ENCODE measurements around the gene MFSD2B. TPM values are rescaled to one million over a fixed set of nuclear protein-coding genes. Genes with fewer than 3 reads are reported as not detected.

Gene MFSD2B
- polyA plus RNA-seq, 1 donor from 2014 or later: 0.27 TPM

DNA sequence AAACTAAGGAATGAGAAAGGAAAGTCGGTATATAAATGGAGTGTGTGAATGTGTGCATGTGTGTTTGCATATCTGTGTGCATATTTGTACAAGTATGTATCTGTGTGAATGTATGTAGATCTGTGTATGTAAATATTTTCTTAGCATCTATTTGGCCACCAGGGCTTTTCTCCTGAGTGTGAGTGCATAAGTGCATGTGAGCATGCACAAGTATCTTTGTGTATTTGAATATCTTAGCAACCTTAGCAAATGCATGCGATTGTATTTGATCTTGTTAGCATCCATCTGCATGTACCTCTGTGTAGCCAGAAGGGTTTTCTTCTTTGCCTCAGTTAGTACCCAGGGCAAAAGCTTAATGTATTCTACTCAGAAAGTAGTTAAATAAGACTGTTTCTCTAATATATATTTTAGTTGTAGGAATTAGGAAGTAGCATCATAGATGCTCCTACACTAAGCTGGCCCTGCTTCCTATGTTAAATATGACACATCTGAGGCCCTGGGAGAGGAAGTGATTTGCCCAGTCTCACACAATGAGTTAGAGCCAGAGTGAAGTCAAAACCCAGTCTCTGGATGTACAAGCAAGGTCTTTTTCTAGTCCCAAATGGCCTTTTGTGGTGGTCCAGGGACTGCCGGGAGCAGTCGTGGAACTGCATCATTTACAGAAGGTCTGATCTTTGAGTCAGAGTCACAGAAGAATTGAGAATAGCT is 48.8 kb downstream of the MFSD2B start:
- TF ChIP-seq EZH2 (IDR thresholded peaks at IDR 0.05; ENCODE audit: borderline replicate concordance, insufficient read depth, low read length, poor library complexity, severe bottlenecking) (no peak), MXI1 (conservative IDR thresholded peaks at IDR 0.05; ENCODE audit: poor library complexity, severe bottlenecking) (no peak), REST (IDR thresholded peaks at IDR 0.05; ENCODE audit: borderline replicate concordance) (no peak), POLR2AphosphoS5 (IDR thresholded peaks at IDR 0.05) (no peak), EP300 (conservative IDR thresholded peaks at IDR 0.05; ENCODE audit: poor library complexity, severe bottlenecking) (no peak), RAD21 (conservative IDR thresholded peaks at IDR 0.05) (no peak), SMC3 (conservative IDR thresholded peaks at IDR 0.05; ENCODE audit: poor library complexity) (no peak)
- TF ChIP-seq, protein P1, sequence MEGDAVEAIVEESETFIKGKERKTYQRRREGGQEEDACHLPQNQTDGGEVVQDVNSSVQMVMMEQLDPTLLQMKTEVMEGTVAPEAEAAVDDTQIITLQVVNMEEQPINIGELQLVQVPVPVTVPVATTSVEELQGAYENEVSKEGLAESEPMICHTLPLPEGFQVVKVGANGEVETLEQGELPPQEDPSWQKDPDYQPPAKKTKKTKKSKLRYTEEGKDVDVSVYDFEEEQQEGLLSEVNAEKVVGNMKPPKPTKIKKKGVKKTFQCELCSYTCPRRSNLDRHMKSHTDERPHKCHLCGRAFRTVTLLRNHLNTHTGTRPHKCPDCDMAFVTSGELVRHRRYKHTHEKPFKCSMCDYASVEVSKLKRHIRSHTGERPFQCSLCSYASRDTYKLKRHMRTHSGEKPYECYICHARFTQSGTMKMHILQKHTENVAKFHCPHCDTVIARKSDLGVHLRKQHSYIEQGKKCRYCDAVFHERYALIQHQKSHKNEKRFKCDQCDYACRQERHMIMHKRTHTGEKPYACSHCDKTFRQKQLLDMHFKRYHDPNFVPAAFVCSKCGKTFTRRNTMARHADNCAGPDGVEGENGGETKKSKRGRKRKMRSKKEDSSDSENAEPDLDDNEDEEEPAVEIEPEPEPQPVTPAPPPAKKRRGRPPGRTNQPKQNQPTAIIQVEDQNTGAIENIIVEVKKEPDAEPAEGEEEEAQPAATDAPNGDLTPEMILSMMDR (IDR thresholded peaks at IDR 0.05; ENCODE audit: poor library complexity, severe bottlenecking): no peak
- Histone ChIP-seq H3F3A (ENCODE audit: insufficient read depth, low read length, poor library complexity, severe bottlenecking) (no peaks in the 10 kb centered on the region), H3K79me2 (replicated peaks; ENCODE audit: insufficient read depth, low read length) (no peaks in the 10 kb centered on the region), H2AFZ (ENCODE audit: low read depth, low read length) (no peak overlapping the region), H4K20me1 (ENCODE audit: insufficient read depth) (no peaks in the 10 kb centered on the region), H3K27ac (ENCODE audit: low read length) (no peak overlapping the region), H3K4me2 (ENCODE audit: low read length) (no peak overlapping the region), H3K9me2 (ENCODE audit: insufficient read depth, low read length) (no peaks in the 10 kb centered on the region), H3K9me3 (ENCODE audit: low read length) (no peaks in the 10 kb centered on the region), H3K27me3 (ENCODE audit: insufficient read depth, low read depth, low read length) (no peaks in the 10 kb centered on the region), H3K4me3 (ENCODE audit: low read length) (no peak overlapping the region), H3K9ac (ENCODE audit: low read length) (no peak overlapping the region), H3K36me3 (ENCODE audit: insufficient read depth, low read length) (peaks cover 5% of the 10 kb centered on the region)

DNA sequence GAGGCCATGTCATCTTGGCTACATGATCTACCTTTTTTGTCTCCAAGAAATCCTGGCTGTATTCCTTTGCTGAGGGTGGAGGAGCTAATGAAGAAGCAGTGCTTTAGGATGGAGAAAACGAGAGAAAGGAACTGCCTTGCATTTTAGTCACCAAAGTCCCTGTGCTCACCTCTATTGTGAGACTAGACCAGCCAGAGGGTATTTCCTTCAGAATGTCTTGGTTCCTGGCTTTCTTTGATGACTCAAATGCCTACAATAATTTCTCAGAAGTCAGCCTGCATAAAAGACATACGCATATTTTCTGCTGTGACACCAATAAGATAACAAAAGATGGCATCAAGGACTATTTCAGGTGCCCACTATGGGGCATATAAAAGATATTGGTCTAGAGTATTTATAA is 55.5 kb downstream of the MFSD2B start:
- H3K79me2 ChIP-seq (replicated peaks; ENCODE audit: insufficient read depth, low read length): no peaks in the 10 kb centered on the region
- H3K4me3 ChIP-seq (ENCODE audit: low read length): no peak overlapping the region
- no peak for TF ChIP-seq TAF1 (IDR thresholded peaks at IDR 0.05; ENCODE audit: low read depth)
- H3K27ac ChIP-seq (ENCODE audit: low read length): no peak overlapping the region
- H3K27me3 ChIP-seq (ENCODE audit: insufficient read depth, low read depth, low read length): no peaks in the 10 kb centered on the region
- no peak overlapping the region for H2AFZ ChIP-seq (ENCODE audit: low read depth, low read length)
- H3K9me3 ChIP-seq (ENCODE audit: low read length): no peaks in the 10 kb centered on the region
- no peaks in the 10 kb centered on the region for H3K9me2 ChIP-seq (ENCODE audit: insufficient read depth, low read length)
- peaks cover 11% of the 10 kb centered on the region for H3K36me3 ChIP-seq (ENCODE audit: insufficient read depth, low read length)
- no peak overlapping the region for H3K4me2 ChIP-seq (ENCODE audit: low read length)
- H4K20me1 ChIP-seq (ENCODE audit: insufficient read depth): no peaks in the 10 kb centered on the region
- H3F3A ChIP-seq (ENCODE audit: insufficient read depth, low read length, poor library complexity, severe bottlenecking): no peaks in the 10 kb centered on the region
- H3K9ac ChIP-seq (ENCODE audit: low read length): no peak overlapping the region
